Measurements from ENCODE around the gene MEF2A. TPM values are rescaled to one million over a fixed set of nuclear protein-coding genes. Genes with fewer than 3 reads are reported as not detected.

MEF2A gene
- total and polyA plus RNA-seq, 8 donors, result 56.1 to 68.4 (median 63.0) TPM

GRCh38 chr15:99720533-99720932, 154.7 kb downstream of the MEF2A start:
- Histone ChIP-seq H3K9me3 (no peaks in the 10 kb centered on the region), H3K4me3 (no peak overlapping the region), H3K4me1 (peaks cover 0 to 4% of the 10 kb centered on the region in 2 donors), H3K27ac (no peak overlapping the region), H3K36me3 (peaks cover 0 to 12% of the 10 kb centered on the region in 2 donors), H3K27me3 (no peaks in the 10 kb centered on the region)
- intact Hi-C loops (cut with DNase I), result loop anchor here in 1 of 2 donors (10.0 kb wide), 1 partner anchor 436 kb away; no protein-coding TSS in a partner anchor
- DNase-seq (no peak), ATAC-seq (no peak)
- no peak for TF ChIP-seq CTCF (IDR thresholded peaks at IDR 0.05)

GRCh38 chr15:99721104-99721778, 155.5 kb downstream of the MEF2A start:
- Histone ChIP-seq H3K27me3 (no peaks in the 10 kb centered on the region), H3K4me3 (no peak overlapping the region), H3K36me3 (peaks cover 0 to 5% of the 10 kb centered on the region in 2 donors), H3K9me3 (no peaks in the 10 kb centered on the region), H3K4me1 (peaks cover 0 to 4% of the 10 kb centered on the region in 2 donors), H3K27ac (no peak overlapping the region)
- ATAC-seq, result peak; percentile 93
- TF ChIP-seq CTCF (IDR thresholded peaks at IDR 0.05), result no peak
- peak in 1 of 4 donors; percentile 55 for DNase-seq
- intact Hi-C loops (cut with DNase I), result loop anchor here in 1 of 2 donors (10.0 kb wide), 1 partner anchor 436 kb away; no protein-coding TSS in a partner anchor

GRCh38 chr15:99721896-99722295, 156.1 kb downstream of the MEF2A start:
- ATAC-seq, result no peak
- Histone ChIP-seq H3K9me3 (no peaks in the 10 kb centered on the region), H3K27me3 (no peaks in the 10 kb centered on the region), H3K4me1 (peaks cover 0 to 4% of the 10 kb centered on the region in 2 donors), H3K27ac (no peak overlapping the region), H3K36me3 (no peaks in the 10 kb centered on the region), H3K4me3 (no peak overlapping the region)
- DNase-seq, result no peak
- intact Hi-C loops (cut with DNase I), result loop anchor here in 1 of 2 donors (10.0 kb wide), 1 partner anchor 437 kb away; no protein-coding TSS in a partner anchor
- TF ChIP-seq CTCF (IDR thresholded peaks at IDR 0.05), result no peak

GRCh38 chr15:99722406-99722805, 156.6 kb downstream of the MEF2A start:
- H3K27me3 ChIP-seq, result no peaks in the 10 kb centered on the region
- no peak for DNase-seq
- no peaks in the 10 kb centered on the region for H3K9me3 ChIP-seq
- peaks cover 0 to 4% of the 10 kb centered on the region in 2 donors for H3K4me1 ChIP-seq
- intact Hi-C loops (cut with DNase I), result loop anchor here in 1 of 2 donors (10.0 kb wide), 1 partner anchor 438 kb away; no protein-coding TSS in a partner anchor
- H3K27ac ChIP-seq, result no peak overlapping the region
- no peak for TF ChIP-seq CTCF (IDR thresholded peaks at IDR 0.05)
- no peak overlapping the region for H3K4me3 ChIP-seq
- H3K36me3 ChIP-seq, result no peaks in the 10 kb centered on the region
- no peak for ATAC-seq

GRCh38 chr15:99726333-99726732, 160.5 kb downstream of the MEF2A start:
- no peaks in the 10 kb centered on the region for H3K27me3 ChIP-seq
- no peak for DNase-seq
- H3K4me1 ChIP-seq, result peaks cover 0 to 3% of the 10 kb centered on the region in 2 donors
- intact Hi-C loops (cut with DNase I), result loop anchor here in 1 of 2 donors (10.0 kb wide), 1 partner anchor 442 kb away; no protein-coding TSS in a partner anchor
- peaks cover 0 to 19% of the 10 kb centered on the region in 2 donors for H3K36me3 ChIP-seq
- no peak overlapping the region for H3K27ac ChIP-seq
- H3K4me3 ChIP-seq, result no peak overlapping the region
- TF ChIP-seq CTCF (IDR thresholded peaks at IDR 0.05), result no peak
- ATAC-seq, result no peak
- no peaks in the 10 kb centered on the region for H3K9me3 ChIP-seq
